HG03280 (cell line): ENCODE data around the gene CSN2.

Experiments used
- ATAC-seq: cut with Tn5 transposase; IDR thresholded peaks from one replicate; pipeline ENCODE4 v1.9.1; 2021; ENCODE audit warnings: mild to moderate bottlenecking, moderate library complexity; ENCODE audit not compliant: unreplicated experiment

The CSN2 gene

GRCh38 chr4:69907151-69907550, 58.4 kb downstream of the CSN2 start:
- ATAC-seq: no peak
